ENCODE measurements around the gene NCAPH2.
"Not testable (repeated sequence)": the region's sequence is repeated elsewhere in the genome, so short reads cannot be mapped to it uniquely, and the experiment has no call there.

NCAPH2 gene

DNA sequence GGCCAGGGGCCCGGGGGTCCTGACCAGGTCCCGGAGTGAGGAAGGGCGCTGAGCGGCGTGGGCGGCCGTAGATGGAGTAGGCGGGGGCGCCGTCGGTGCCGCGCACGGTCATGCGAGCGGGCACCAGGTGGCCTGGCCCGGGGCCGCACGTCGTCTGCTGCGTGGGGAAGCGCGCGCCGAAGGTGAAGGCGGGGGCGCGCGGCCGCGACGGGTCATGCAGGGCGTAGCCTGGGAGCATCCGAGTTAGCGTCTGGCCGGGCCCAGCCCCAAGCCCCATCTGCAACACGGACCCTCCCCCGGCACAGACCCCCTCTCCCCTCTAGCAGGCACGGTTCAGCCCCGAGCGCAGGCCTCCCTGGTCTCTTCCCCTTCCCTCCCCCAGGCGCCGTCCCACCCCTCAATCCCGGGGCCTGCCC lies 23.5 kb downstream of the NCAPH2 start:
- DNase-seq = no peak

DNA sequence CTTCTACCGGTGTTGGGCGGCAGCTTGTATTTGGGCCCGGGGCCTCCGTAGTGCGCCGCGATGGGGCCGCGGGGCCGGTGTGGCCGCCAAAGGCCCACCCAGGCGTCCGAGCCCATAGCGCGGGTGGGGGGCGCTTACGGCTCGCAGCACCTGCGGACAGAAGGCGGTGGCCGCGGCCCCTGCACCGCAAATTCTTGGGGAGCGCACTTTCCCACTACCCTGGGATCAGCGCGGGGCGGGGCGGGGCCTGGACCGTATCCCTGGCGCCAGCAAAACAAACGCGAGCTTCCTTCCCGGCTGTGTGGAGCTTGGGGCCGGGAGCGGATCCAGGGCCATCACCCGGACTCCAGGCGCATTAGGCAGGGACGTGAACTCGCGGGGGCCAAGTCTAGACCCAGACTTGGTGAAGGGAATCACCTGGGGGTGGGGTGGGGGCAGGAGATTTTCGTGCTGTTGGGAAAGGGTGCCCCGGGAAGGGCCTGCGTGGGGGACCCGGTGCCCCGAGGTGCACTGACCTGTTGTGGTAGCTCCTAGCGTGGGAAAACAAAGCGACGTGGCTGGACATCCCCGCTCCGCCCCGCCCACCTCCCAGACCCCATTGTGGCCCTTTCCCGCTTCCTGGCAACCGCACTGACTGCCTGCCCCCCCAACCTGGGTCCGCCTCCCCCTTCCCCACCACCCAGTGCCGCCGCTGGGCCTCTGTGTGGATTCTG lies 24.1 kb downstream of the NCAPH2 start:
- DNase-seq = no peak

DNA sequence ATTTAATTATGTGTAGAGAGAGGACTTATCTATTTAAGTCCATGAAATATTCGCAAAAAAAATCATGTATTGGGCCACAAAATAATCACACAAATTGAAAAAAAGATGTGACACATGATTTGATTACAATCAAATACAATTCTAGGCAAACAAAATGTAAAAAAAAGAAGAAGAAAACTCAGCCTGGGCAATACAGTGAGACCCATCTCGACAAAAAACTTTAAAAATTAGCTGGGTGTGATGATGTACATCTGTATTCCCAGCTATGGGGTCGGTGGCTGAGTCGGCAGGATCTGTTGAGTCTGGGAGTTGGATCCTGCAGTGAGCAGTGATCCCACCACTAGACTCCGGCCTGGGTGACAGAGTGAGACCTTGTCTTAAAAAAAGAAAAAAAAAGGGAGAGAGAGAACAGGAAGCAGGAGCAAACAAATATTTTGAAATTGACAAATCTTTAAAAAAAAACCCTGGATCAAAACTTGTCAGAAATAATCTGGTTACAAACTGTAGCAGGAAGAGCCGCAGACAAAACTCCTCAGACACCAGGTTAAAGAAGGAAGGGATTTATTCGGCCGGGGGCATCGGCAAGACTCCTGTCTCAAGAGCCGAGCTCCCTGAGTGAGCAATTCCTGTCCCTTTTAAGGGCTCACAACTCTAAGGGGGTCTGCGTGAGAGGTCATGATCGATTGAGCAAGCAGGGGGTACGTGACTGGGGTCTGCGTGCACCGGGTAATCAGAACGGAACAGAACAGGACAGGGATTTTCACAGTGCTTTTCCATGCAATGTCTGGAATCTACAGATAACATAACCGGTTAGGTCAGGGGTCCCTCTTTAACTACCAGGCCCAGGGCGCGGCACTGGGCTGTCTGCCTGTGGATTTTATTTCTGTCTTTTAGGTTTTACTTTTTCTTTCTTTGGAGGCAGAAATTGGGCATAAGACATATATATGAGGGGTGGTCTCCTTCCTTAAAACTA lies 25.1 kb downstream of the NCAPH2 start:
- no peak for DNase-seq

DNA sequence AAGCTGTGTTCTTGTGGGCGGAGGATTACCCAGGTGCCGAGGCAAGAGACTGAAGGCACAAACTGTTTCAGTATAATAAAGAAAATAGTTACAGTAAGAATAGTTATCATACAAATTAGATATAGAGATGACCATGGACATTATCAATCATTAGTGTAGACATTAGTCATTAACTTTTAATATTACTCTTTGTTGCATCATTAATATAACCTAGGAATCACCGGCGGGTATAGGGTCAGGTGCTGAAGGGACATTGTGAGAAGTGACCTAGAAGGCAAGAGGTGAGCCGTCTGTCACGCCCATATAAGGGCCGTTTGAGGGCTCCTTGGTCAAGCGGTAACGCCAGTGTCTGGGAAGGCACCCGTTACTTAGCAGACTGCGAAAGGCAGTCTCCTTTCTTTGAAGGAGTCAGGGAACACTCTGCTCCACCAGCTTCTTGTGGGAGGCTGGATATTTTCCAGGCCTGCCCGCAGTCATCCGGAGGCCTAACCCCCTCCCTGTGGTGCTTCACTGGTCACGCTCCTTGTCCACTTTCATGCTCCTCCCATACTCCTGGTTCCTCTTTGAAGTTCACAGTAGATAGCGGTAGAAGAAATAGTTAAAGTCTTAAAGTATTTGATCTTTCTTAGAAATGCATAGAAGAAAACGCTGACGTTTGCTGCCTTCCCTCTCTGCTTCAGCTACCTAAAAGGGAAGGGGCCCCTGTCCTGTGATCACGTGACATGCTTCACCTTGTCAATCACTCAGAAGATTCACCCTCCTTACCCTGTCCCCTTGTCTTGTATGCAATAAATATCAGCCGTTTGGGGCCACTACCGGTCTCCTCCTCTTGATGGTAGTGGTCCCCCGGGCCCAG lies 26.1 kb downstream of the NCAPH2 start:
- DNase-seq = not testable (repeated sequence)

DNA sequence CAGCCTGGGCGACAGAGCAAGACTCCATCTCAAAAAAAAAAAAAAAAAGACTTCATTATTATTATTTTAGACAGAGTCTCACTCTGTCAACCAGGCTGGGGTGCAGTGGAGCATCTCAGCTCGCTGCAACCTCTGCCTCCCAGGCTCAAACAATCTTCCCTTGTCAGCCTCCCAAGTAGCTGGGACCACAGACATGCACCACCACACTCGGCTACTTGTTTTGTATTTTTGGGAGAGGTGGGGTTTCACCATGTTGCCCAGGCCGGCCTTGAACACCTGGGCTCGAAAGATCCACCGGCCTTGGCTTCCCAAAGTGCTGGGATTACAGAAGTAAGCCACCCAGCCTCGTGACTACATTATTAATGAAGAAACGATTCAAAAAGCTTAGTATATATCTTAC lies 27.1 kb downstream of the NCAPH2 start:
- no peak for DNase-seq

DNA sequence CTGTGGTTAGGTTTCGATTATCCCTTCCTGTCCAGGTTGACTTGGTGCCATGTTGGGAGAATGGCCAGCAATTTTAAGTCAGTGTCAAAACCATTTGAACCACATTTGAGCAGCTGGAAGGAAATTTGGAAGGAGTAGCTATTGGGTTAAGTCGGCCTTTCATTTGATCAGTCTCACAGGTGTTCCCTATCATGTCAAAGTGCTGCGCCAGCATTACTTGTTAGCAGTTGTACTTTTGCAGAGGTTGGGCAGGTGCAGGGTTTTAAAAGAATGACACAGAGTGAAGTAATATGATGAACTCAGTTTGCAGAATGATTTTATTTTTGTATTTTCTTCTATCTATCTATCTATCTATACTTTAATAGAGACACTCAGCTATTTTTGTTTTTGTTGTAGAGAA lies 28.2 kb downstream of the NCAPH2 start:
- DNase-seq = no peak

DNA sequence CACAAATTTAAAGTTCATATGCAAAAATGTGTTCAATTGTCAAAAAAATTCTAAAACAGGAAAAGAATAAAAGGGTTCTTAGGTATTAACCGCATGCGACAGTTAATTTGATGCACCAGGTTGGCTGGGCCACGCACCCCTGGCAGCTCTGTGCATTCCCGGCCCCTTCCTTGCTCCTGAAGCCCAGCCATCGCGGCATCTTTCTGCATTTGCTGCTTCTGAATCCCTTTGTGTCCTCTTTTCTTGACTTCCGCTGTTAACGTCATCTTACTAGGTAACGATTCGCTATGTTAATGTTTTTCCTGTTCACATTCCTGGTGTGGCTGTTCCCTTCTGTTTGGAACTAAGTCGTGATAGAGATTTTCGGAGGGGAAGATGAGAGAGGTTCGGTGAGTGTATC lies 29.7 kb downstream of the NCAPH2 start:
- DNase-seq = no peak

DNA sequence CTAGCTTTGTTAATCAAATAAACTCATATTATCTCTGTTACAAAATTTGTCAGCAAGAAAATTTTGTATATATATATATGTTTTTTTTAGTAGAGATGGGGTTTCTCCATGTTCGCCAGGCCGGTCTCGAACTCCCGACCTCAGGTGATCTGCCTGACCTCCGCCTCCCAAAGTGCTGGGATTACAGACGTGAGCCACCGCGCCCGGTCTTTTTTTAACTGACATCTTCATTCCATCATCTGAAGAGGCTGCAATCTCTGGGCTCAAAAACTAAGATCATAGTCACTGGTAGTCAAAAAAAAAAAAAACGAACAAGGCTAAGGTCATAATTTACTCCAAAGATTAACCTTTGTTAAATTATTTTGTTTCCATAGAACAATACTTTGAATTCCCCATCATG lies 32.4 kb downstream of the NCAPH2 start:
- DNase-seq = no peak

DNA sequence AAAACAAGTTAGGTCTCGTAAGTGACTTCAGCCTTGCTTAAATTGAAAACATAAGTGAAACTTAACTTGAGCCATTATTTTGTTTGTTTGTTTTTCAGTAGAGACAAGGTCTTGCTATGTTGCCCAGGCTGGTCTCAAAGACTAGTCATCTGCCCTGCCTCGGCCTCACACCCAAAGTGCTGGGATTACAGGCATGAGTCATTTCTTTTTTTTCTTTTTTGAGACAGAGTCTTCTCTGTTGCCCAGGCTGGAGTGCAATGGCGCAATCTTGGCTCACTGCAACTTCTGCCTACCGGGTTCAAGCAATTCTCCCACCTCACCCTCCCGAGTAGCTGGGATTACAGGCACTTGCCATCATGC lies 33.6 kb downstream of the NCAPH2 start:
- not testable (repeated sequence) for DNase-seq

DNA sequence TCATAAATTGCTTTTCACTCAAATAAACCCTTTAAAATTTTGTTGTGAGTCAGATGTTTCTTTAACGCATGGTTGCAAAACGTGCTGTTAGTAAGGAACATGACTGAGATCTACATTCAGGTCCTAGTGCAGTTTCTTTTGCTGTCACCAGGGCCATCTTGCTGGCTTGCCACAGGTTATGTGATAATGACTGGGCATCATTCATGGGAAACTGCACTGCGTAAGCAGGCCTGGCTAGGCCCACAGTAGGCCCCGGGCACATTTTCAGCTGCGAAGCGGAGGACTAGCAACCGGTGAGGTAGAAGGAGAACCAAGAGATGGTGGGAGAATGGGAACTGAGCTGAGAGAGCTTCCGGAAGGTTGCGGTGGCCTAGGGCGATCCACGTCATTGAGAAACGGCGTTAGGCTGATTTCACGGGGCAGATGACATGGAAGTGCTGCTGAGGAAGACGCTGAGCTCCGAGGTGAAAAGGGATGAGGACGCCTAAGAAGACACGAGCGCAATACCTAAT lies 34.4 kb downstream of the NCAPH2 start:
- DNase-seq = no peak

DNA sequence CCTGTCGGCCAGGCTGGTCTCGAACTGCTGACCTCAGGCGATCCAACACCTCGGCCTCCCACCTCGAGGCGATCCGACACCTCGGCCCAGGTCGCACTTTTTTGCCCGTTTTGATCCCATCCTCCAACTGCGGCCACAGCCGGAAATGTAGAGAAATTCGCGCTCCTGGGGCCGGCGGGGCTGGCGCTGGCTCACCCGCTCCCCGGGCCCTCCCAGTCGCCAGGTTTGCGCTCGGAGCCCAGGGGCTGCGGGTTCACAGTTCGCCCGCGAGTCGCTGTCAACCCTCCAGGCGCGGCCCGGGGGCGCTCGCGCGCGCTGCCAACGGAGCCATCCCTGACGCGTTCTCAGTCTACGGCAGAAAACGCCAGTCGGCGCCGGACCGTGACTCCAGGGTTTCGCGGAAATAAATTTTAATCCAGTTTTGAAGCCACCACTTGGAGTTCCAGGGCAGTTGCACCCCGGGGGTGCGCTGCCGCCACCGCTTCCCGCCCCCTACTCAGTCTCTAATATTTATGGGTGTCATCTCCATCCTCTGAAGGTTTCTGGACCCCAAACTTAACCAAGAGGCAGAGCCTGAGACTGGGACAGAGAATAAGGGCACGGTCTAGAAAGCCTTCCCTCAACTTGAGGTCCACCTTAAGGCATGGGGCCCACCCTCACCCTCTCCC lies 36.2 kb downstream of the NCAPH2 start:
- no peak for DNase-seq

DNA sequence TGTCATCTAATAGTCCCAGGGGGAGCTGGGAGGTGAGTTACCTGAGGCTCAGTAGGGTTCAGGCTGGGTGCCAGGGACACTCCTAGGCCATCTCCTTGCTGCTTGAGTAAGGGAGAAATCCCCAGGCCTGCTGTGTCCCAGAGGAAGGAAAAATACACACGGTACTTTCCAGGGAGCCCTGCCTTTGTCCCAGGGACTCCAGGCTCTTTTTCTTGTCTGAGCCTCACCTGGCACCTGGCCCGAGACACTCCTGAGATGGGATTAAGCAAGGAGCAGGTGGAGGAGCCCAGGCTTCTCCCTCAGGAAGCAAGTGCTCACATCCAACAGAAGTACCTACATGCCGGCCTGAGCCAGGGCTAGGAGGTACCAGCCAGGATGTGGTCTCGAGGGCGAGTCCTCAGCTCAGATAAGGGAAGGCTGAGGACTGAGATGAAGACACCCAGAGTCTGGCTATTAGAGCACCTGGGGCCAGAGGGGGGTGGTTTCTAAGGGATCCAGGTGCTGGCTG lies 36.8 kb downstream of the NCAPH2 start:
- no peak for DNase-seq

DNA sequence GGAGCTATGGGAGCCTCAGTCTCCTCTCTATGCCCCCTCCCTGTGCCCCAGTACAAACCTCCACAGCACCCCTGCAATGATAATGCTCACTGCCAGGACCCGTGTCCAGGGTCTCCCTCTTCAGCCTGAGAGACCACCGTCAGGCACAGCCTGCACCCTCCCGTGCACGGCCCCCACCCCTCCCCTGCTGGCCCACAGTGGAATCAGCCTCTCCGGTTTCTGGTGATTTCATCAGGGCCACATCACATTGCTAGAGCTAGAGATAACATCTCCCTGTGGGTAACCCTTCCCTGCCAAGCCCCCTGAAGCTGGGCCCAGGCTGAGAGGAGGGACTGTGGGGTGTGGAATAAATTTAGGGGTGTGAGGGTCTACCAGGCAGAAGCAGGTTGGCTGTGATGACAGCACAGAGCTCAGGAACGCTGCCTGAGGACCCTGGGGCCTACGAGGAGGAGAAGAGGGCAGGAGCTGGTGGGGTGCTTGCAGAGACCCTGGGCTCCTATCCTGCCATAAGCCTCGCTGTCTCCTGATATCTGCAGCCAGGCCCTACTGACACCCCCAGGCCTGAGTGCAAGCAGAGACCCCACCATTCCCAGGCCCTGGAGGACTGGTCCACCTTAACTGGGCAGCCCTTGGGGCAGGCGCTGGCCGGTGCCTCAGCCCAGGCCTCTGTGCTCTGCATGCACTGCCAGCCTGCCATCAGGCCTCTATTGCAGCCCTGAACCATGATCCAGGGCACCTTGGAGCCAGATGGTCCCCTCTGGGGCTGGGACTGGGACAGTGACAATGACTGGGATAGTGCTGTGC lies 37.7 kb downstream of the NCAPH2 start, which contains the start of gene KLHDC7B:
Gene KLHDC7B, plus strand, starts transcription at position 378 of the 804 bp plus-strand sequence. Its CDS starts 345 bp downstream, at position 723.
- no peak for DNase-seq

DNA sequence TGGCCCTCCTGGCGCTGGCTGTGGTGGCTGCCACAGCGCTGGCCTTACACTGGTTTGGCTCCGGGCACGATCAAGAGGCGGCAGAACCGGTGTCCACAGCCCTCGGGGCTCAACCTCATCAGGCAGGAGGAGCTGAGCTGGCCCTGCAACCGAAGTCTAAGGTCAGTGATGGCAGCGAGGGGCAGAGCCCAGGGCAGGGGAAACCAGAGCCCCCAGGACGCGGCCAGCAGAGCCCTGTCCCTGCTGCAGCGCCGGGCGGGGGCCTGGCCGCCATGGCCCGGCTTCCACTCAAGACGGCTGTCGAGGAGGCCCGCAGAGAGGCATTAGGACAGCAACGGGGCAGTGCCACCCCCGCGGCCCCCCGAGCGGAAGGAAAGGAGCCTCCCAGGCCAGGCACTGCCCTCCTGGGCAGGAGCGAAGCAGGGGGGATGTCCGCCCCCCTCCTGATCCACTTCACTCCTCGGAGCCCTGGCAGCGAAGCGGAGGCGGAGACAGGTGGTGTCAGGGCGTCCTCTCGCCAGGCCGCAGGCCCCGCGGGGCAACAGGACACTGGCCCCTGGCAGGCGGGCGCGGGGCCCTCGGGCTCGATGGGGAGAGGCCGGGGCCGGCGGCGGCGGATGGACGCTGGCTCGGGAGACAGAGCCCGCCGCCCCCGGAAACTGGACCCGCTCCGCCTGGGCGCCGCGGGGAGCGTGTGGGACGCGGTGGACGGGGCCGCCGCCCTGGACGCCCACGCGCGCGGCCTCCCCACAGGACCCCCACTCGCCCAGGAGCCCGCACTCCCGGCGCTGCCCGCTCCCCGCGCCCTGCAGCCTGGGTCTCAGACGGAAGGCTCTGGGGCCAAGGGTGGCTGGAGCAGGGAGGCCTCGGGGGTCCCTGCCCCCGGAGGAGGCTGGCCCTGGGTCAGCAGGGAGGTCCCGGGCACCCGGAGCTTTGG lies 38.6 kb downstream of the NCAPH2 start:
- DNase-seq = no peak

DNA sequence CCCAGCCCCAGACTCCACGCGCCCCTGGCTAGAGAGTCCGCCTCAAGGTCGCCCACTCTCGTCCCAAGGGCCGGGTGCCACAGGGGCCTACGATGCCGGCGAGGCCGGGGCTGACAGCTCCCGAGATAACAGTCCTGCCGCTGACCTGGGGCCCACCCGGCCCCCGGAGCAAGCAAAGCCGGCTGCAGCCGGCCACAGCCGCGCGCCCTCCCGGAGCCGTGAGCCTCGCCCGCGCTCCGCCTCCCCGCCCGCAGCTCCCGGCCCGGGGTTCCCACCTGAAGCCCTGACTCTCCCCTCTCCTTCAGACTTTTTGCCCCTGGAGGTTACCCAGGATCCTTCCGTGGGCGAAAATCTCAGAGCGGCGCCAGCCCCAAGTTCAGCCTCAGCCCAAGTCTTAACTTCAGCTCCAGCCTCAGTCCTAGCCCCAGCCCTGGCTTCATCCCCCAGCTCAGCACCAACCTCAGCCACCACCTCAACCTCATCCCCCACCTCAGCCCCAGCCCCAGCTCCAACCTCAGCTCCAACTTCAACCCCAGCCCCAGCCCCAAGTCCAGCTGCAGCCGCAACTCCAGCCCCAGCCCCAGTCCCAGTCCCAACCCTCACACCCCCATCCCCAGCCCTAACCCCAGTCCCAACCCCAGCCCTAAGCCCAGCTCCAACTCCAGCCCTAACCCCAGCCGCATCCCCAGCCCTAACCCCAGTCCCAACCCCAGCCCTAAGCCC lies 39.4 kb downstream of the NCAPH2 start:
- DNase-seq = no peak

DNA sequence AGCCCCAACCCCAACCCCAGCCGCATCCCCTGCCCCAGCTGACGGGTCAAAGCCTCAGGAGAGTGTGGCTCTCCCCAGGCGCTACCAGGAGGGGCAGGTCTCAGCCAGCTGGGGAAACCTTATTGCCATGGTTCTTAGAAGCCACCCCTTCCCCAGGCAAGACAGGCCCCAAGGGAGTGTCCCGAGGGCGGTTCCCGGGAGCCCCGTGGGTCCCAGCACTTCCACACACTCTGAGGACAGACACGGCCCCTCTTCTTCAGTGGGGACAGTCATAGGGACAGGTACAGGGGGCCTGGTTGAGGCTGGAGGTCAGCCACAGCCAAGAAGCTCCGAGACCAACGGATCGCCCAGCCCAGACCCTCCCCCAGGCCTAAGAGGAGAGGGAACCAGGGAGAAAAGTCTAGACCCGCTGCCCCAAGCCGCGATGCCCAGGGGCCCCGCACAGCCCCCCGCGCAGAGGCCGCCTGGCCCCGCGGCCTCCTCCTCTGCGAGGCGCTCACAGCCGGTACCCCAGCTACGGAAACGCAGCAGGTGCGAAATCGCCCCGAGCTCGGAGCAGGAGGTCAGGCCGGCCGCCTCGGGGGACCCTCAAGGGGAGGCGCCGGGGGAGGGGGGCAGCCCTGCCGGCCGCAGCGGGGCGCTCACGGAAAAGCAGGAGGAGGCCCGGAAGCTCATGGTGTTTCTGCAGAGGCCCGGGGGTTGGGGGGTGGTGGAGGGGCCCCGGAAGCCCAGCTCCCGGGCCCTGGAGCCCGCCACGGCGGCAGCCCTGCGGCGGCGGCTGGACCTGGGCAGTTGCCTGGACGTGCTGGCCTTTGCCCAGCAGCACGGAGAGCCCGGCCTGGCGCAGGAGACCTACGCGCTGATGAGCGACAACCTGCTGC lies 40.3 kb downstream of the NCAPH2 start:
- DNase-seq = no peak

DNA sequence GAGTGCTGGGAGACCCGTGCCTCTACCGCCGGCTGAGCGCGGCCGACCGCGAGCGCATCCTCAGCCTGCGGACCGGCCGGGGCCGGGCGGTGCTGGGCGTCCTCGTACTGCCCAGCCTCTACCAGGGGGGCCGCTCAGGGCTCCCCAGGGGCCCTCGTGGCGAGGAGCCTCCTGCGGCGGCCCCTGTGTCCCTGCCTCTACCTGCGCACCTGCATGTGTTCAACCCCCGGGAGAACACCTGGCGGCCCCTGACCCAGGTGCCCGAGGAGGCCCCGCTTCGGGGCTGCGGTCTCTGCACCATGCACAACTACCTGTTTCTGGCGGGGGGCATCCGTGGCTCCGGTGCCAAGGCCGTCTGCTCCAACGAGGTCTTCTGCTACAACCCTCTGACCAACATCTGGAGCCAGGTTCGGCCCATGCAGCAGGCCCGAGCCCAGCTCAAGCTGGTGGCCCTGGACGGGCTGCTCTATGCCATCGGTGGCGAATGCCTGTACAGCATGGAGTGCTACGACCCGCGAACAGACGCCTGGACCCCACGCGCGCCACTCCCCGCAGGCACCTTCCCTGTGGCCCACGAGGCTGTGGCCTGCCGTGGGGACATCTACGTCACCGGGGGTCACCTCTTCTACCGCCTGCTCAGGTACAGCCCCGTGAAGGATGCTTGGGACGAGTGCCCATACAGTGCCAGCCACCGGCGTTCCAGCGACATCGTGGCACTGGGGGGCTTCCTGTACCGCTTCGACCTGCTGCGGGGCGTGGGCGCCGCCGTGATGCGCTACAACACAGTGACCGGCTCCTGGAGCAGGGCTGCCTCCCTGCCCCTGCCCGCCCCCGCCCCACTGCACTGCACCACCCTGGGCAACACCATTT lies 41.1 kb downstream of the NCAPH2 start:
- DNase-seq = no peak

Measured in SHP77 treated with DMSO at 0.1 percent for 48 hours (cell line).